Measurements from ENCODE around the gene PPP2R5D. TPM values are rescaled to one million over a fixed set of nuclear protein-coding genes. Genes with fewer than 3 reads are reported as not detected.

The PPP2R5D gene
- total and polyA plus RNA-seq, 9 of the 15 experiments (the other 6 are each of a cell fraction or from before 2014, with no cell fraction given): 1.3 to 96.1 (median 38.4) TPM

GRCh38 chr6:42978487-42978838 is 5.9 kb upstream of the PPP2R5D start:
- Histone ChIP-seq H3K79me2 (ENCODE audit: control insufficient read depth, insufficient read depth, low read length) (peaks cover 46% of the 10 kb centered on the region), H3K36me3 (ENCODE audit: control insufficient read depth, insufficient read depth, low read length) (peaks cover 32% of the 10 kb centered on the region), H2AFZ (ENCODE audit: low read depth, low read length) (no peak overlapping the region; the same call in 1 of the 2 replicates), H3K4me1 (replicated peaks in 1 of 2; ENCODE audit: control insufficient read depth in 2 of 2, insufficient read depth in 2 of 2, low read length in 2 of 2) (peaks cover 21 to 32% of the 10 kb centered on the region in 2 experiments; a peak in 4 of 5 replicates), H3K27me3 (ENCODE audit: control insufficient read depth in 2 of 2, insufficient read depth in 2 of 2, low read length in 2 of 2) (no peaks in the 10 kb centered on the region), H3K27ac (ENCODE audit: extremely low read depth, low read depth, low read length) (peak overlapping the region; percentile 88), H3K9me3 (replicated peaks; ENCODE audit: control insufficient read depth, insufficient read depth, low read depth, low read length) (no peaks in the 10 kb centered on the region), H3K4me3 (peak overlapping the region; percentile 95), H3K9me1 (ENCODE audit: control insufficient read depth, insufficient read depth, low read length) (no peaks in the 10 kb centered on the region), H4K20me1 (replicated peaks; ENCODE audit: control insufficient read depth, insufficient read depth, low read length) (peaks cover 5% of the 10 kb centered on the region; the same call in 1 of the 2 replicates), H3K4me2 (ENCODE audit: insufficient read depth, low read length) (peak overlapping the region; percentile 90), H3K9ac (ENCODE audit: insufficient read depth in 1 of 2, low read depth in 2 of 2, low read length in 2 of 2) (peak overlapping the region; percentile 96 to 100)
- FAIRE-seq (no peak), ATAC-seq (peak; percentile 78), DNase-seq (ENCODE audit: extremely low read depth in 1 of 4, low spot score in 3 of 4) (peak; percentile 79 to 83 (median 82))
- in situ Hi-C loops (cut with MboI): no loop called here
- ChIA-PET POLR2A (interaction anchor here (0.5 to 2.5 kb wide), 11 partner anchors 8 to 1267 kb away, joined by 3 to 13 read pairs (median 8); partner anchors contain the start of genes CNPY3, KLHDC3, MEA1 and RPL7L1), CTCF (ENCODE audit: low intra/inter-chr PET ratio) (no interaction called here)
- WGBS (ENCODE audit: insufficient coverage, low coverage, missing lambda C conversion rate): under 1% methylated on average over 28 of the region's 28 CpGs
- intact Hi-C loops (cut with micrococcal nuclease): loop anchor here (1.0 to 2.0 kb wide), 2 partner anchors 36 to 49 kb away; partner anchors contain the start of genes CNPY3 and KLHDC3
- BruUV-seq (replicated peaks): no TSS peak
- TF ChIP-seq ZNF146 (CRISPR knock-in tag; IDR thresholded peaks at IDR 0.05; ENCODE audit: unreplicated experiment) (peak; percentile 28), CREM (IDR thresholded peaks at IDR 0.05; ENCODE audit: low read depth) (peak; percentile 35; the same call in 1 of the 2 replicates), ZNF143 (CRISPR knock-in tag; IDR thresholded peaks at IDR 0.05) (peak; percentile 63), ZNF12 (CRISPR knock-in tag; IDR thresholded peaks at IDR 0.05) (peak; percentile 85; the same call in 1 of the 2 replicates), GTF2E2 (tag; IDR thresholded peaks at IDR 0.05) (peak; percentile 21; the same call in 1 of the 2 replicates), DACH1 (IDR thresholded peaks at IDR 0.05; ENCODE audit: partially characterized antibody) (no peak), E2F6 (IDR thresholded peaks at IDR 0.05; ENCODE audit: borderline replicate concordance in 1 of 2, extremely low read depth in 1 of 2, insufficient read depth in 1 of 2, insufficient read length in 1 of 2, low read depth in 1 of 2, low read length in 1 of 2, poor library complexity in 1 of 2, severe bottlenecking in 1 of 2) (peak in 1 of 2 experiments; percentile 7), ELK3 (CRISPR knock-in tag; IDR thresholded peaks at IDR 0.05) (no peak), FOXK2 (conservative IDR thresholded peaks at IDR 0.05 in 1 of 2, IDR thresholded peaks at IDR 0.05 in 1 of 2; ENCODE audit: low read depth in 2 of 2) (0 out of 4 replicates have a peak, but pooled peaks of 1 of the 2 experiments have one; percentile 7), PTTG1 (tag; IDR thresholded peaks at IDR 0.05; ENCODE audit: low read depth) (no peak), COPS2 (conservative IDR thresholded peaks at IDR 0.05) (no peak), BRCA1 (IDR thresholded peaks at IDR 0.05) (no peak), BRCA1 (CRISPR knock-in tag; IDR thresholded peaks at IDR 0.05) (no peak), TRIM24 (IDR thresholded peaks at IDR 0.05) (no peak), ZNF77 (CRISPR knock-in tag; IDR thresholded peaks at IDR 0.05) (no peak), ZNF23 (CRISPR knock-in tag; IDR thresholded peaks at IDR 0.05) (no peak), ZNF384 (IDR thresholded peaks at IDR 0.05; ENCODE audit: low read depth, low read length) (peak; percentile 12; the same call in 1 of the 2 replicates), TFAP4 (CRISPR knock-in tag; IDR thresholded peaks at IDR 0.05; ENCODE audit: borderline replicate concordance) (0 out of 2 replicates have a peak, but pooled peaks have one; percentile 9), SREBF1 (IDR thresholded peaks at IDR 0.05; ENCODE audit: borderline replicate concordance, low read depth, low read length) (no peak), FOXM1 (IDR thresholded peaks at IDR 0.05; ENCODE audit: low read depth) (no peak), FOXM1 (CRISPR knock-in tag; IDR thresholded peaks at IDR 0.05; ENCODE audit: low read depth) (peak; percentile 82)

All from K562 (cell line).